PC-3 (cell line): ENCODE measurements around the gene CARS1. TPM values are rescaled to one million over a fixed set of nuclear protein-coding genes. Genes with fewer than 3 reads are reported as not detected.

Source experiments
- ATAC-seq: fragments of 200-7000 bp; cut with Tn5 transposase; 2 replicates; pipeline ENCODE4 v1.9.1; 2020; ENCODE audit warnings: mild to moderate bottlenecking, moderate library complexity
- BruUV-seq: library from RNA; stranded (reverse); fragments of 400-500 nt; replicated peaks from 2 replicates; lab custom pipeline; 2021; lab: Mats Ljungman, UMichigan
- CTCF ChIA-PET: fragments of 300-600 bp; sonication (Branson Sonifier 250); formaldehyde crosslinking; loops from one replicate; lab custom pipeline; 2022; ENCODE audit warnings: antibody characterized with exemption; lab: Charles Lee
- POLR2A ChIA-PET: fragments of 300-600 bp; sonication (Branson Sonifier 250); formaldehyde crosslinking; loops from one replicate; lab custom pipeline; 2022; ENCODE audit warnings: antibody characterized with exemption; ENCODE audit not compliant: unreplicated experiment; lab: Charles Lee
- DNase-seq: peaks from one replicate; pipeline ENCODE4 v3.0.0-alpha.2; 2015
- H2AFZ ChIP-seq: fragments of 300-600 bp; sonication (generic); 2 replicates; pipeline ENCODE4 v1.6.0; 2016; ENCODE audit warnings: antibody characterized with exemption, low read length
- H3F3A ChIP-seq: fragments of 300-600 bp; sonication (generic); one replicate; pipeline ENCODE4 v1.6.0; 2017; ENCODE audit warnings: antibody characterized with exemption, low read length, control low read depth, mild to moderate bottlenecking; ENCODE audit not compliant: unreplicated experiment
- H3K27ac ChIP-seq: fragments of 300-600 bp; sonication (generic); 2 replicates; pipeline ENCODE4 v1.5.1; 2016; ENCODE audit warnings: mild to moderate bottlenecking, low read length
- H3K27me3 ChIP-seq: fragments of 300-600 bp; sonication (generic); 2 replicates; pipeline ENCODE4 v1.6.1; 2016; ENCODE audit warnings: low read length, mixed read lengths
- H3K36me3 ChIP-seq: fragments of 300-600 bp; sonication (generic); 2 replicates; pipeline ENCODE4 v1.6.1; 2016; ENCODE audit warnings: low read depth, mixed run types, low read length, mixed read lengths
- H3K4me1 ChIP-seq: fragments of 300-600 bp; sonication (generic); 2 replicates; pipeline ENCODE4 v1.5.1; 2016; ENCODE audit warnings: low read length; ENCODE audit not compliant: insufficient read depth
- H3K4me2 ChIP-seq: fragments of 300-600 bp; sonication (generic); 2 replicates; pipeline ENCODE4 v1.6.0; 2016; ENCODE audit warnings: low read length
- H3K4me3 ChIP-seq: fragments of 300-600 bp; sonication (generic); 2 replicates; pipeline ENCODE4 v1.5.1; 2016; ENCODE audit warnings: mild to moderate bottlenecking, low read length, mixed read lengths
- H3K79me2 ChIP-seq: fragments of 300-600 bp; sonication (generic); 2 replicates; pipeline ENCODE4 v1.6.1; 2017; ENCODE audit warnings: low read length, mixed read lengths
- H3K9ac ChIP-seq: fragments of 300-600 bp; sonication (generic); 2 replicates; pipeline ENCODE4 v1.6.0; 2016; ENCODE audit warnings: mild to moderate bottlenecking, low read length
- H3K9me2 ChIP-seq: fragments of 300-600 bp; sonication (generic); replicated peaks from 2 replicates; pipeline ENCODE4 v1.6.1; 2016; ENCODE audit warnings: mixed run types, low read length, mixed read lengths
- H3K9me3 ChIP-seq: fragments of 300-600 bp; sonication (generic); 2 replicates; pipeline ENCODE4 v1.6.1; 2016; ENCODE audit warnings: low read length, mixed read lengths
- H4K20me1 ChIP-seq: fragments of 300-600 bp; sonication (generic); 2 replicates; pipeline ENCODE4 v1.6.1; 2016; ENCODE audit warnings: low read length, mixed read lengths
- CTCF ChIP-seq: fragments of 300-600 bp; sonication (generic); conservative IDR thresholded peaks from 2 replicates; pipeline ENCODE4 v1.5.1; 2017; ENCODE audit warnings: antibody characterized with exemption, low read depth, mild to moderate bottlenecking, low read length
- EZH2 ChIP-seq: fragments of 300-600 bp; sonication (generic); IDR thresholded peaks from one replicate; pipeline ENCODE4 v1.6.1; 2017; ENCODE audit warnings: antibody characterized with exemption, mild to moderate bottlenecking, low read length; ENCODE audit not compliant: unreplicated experiment
- EZH2phosphoT487 ChIP-seq: fragments of 300-600 bp; sonication (generic); IDR thresholded peaks from 2 replicates; pipeline ENCODE4 v1.6.1; 2018; ENCODE audit warnings: mild to moderate bottlenecking, antibody characterized with exemption, low read length, borderline replicate concordance
- intact Hi-C: fragments of 100-400 bp; cut with micrococcal nuclease; formaldehyde crosslinking; loops from 2 replicates; pipeline ENCODE4 v1.9.0; 2023
- total RNA-seq: library from RNA; depleted of rRNA; stranded (reverse); fragments of >200 nt; gene quantifications from 2 replicates; pipeline ENCODE4 v1.2.3, GENCODE V29; 2014

The CARS1 gene
- total RNA-seq, 1 experiment from 2014 or later = 39.7 TPM

- Histone ChIP-seq H3F3A (no peaks in the 10 kb centered on the region), H4K20me1 (no peaks in the 10 kb centered on the region), H3K27ac (no peak overlapping the region), H3K27me3 (no peaks in the 10 kb centered on the region), H3K9me3 (no peaks in the 10 kb centered on the region), H3K4me1 (peaks cover 3% of the 10 kb centered on the region; the same call in 1 of the 2 replicates), H3K9me2 (no peaks in the 10 kb centered on the region), H3K4me2 (no peak overlapping the region), H3K36me3 (no peaks in the 10 kb centered on the region), H3K9ac (no peak overlapping the region), H3K4me3 (no peak overlapping the region), H3K79me2 (no peaks in the 10 kb centered on the region), H2AFZ (no peak overlapping the region)
- ATAC-seq (no peak), DNase-seq (no peak)
- ChIA-PET POLR2A (interaction anchor here (0.6 kb wide), 1 partner anchor 16 kb away, joined by 3 read pairs; the partner anchor contains the start of gene NAP1L4), CTCF (no interaction called here)
- TF ChIP-seq CTCF (no peak), EZH2phosphoT487 (no peak)
- BruUV-seq = no TSS peak
- intact Hi-C loops = no loop called here
Observed at GRCh38 chr11:3007404-3008010, 49.7 kb downstream of the CARS1 start.

GRCh38 chr11:3006505-3007260 is 50.5 kb downstream of the CARS1 start:
- ATAC-seq (no peak), DNase-seq (no peak)
- intact Hi-C loops = no loop called here
- Histone ChIP-seq H3K9ac (no peak overlapping the region), H3K4me3 (no peak overlapping the region), H2AFZ (no peak overlapping the region), H3K27me3 (no peaks in the 10 kb centered on the region), H3K36me3 (peaks cover 7% of the 10 kb centered on the region; the same call in 1 of the 2 replicates), H4K20me1 (no peaks in the 10 kb centered on the region), H3F3A (no peaks in the 10 kb centered on the region), H3K9me3 (no peaks in the 10 kb centered on the region), H3K27ac (no peak overlapping the region), H3K79me2 (no peaks in the 10 kb centered on the region), H3K4me2 (no peak overlapping the region), H3K4me1 (peaks cover 3% of the 10 kb centered on the region; the same call in 1 of the 2 replicates), H3K9me2 (no peaks in the 10 kb centered on the region)
- no TSS peak for BruUV-seq
- CTCF ChIA-PET = no interaction called here
- TF ChIP-seq EZH2phosphoT487 (no peak), CTCF (no peak), EZH2 (no peak)
- POLR2A ChIA-PET = interaction anchor here (0.6 kb wide), 1 partner anchor 15 kb away, joined by 3 read pairs; the partner anchor contains the start of gene NAP1L4

GRCh38 chr11:3004481-3004880 is 52.7 kb downstream of the CARS1 start:
- Histone ChIP-seq H3K4me1 (peaks cover 3% of the 10 kb centered on the region; the same call in 1 of the 2 replicates), H3K4me3 (no peak overlapping the region), H3K9me3 (no peaks in the 10 kb centered on the region), H3K4me2 (no peak overlapping the region), H3K9ac (no peak overlapping the region), H3K27ac (no peak overlapping the region), H3F3A (no peaks in the 10 kb centered on the region), H4K20me1 (no peaks in the 10 kb centered on the region), H3K9me2 (no peaks in the 10 kb centered on the region), H2AFZ (no peak overlapping the region), H3K27me3 (no peaks in the 10 kb centered on the region), H3K79me2 (no peaks in the 10 kb centered on the region), H3K36me3 (peaks cover 7% of the 10 kb centered on the region; the same call in 1 of the 2 replicates)
- CTCF ChIA-PET = no interaction called here
- intact Hi-C loops = no loop called here
- DNase-seq (no peak), ATAC-seq (no peak)
- BruUV-seq = no TSS peak
- no peak for TF ChIP-seq EZH2
- TF ChIP-seq CTCF = no peak
- no peak for TF ChIP-seq EZH2phosphoT487
- POLR2A ChIA-PET = no interaction called here
